Upper lobe of right lung (tissue), 1 donor: Measurements from ENCODE around the gene PXDC1. TPM values are rescaled to one million over a fixed set of nuclear protein-coding genes. Genes with fewer than 3 reads are reported as not detected.
A peak's percentile ranks its signal among the peaks of the same experiment; 100 is the strongest.

Experiments
- ATAC-seq: fragments of 200-7000 bp; cut with Tn5 transposase; one replicate; pipeline ENCODE4 v1.9.1; 2020; ENCODE audit warnings: mild to moderate bottlenecking, moderate library complexity
- DNase-seq: peaks from one replicate; pipeline ENCODE4 v3.0.0-alpha.2; 2020
- H3K27ac ChIP-seq: fragments of 200-600 bp; one replicate; pipeline ENCODE4 v1.8.0; 2022
- H3K27me3 ChIP-seq: fragments of 200-600 bp; one replicate; pipeline ENCODE4 v1.8.0; 2022; ENCODE audit warnings: mild to moderate bottlenecking
- H3K36me3 ChIP-seq: fragments of 200-600 bp; one replicate; pipeline ENCODE4 v1.8.0; 2022
- H3K4me1 ChIP-seq: fragments of 200-600 bp; one replicate; pipeline ENCODE4 v1.8.0; 2022
- H3K4me3 ChIP-seq: fragments of 200-600 bp; one replicate; pipeline ENCODE4 v1.8.0; 2022; ENCODE audit warnings: mild to moderate bottlenecking
- H3K9me3 ChIP-seq: fragments of 200-600 bp; one replicate; pipeline ENCODE4 v1.8.0; 2022
- intact Hi-C: fragments of 100-400 bp; cut with DNase I; formaldehyde crosslinking; loops from one replicate; pipeline ENCODE4 v1.11.0; 2022
- total RNA-seq: library from RNA; stranded (reverse); fragmentation: NEBNext Ultra II Directional; extraction: Animal tissue kit (Norgen Biotek cat#: 25700); gene quantifications from one replicate; pipeline ENCODE4 v1.2.1, GENCODE V29; 2021
- TF ChIP-seq, protein P1 (sequence below): fragments of 200-600 bp; IDR thresholded peaks from one replicate; pipeline ENCODE4 v1.8.0; 2022; ENCODE audit warnings: antibody characterized with exemption
- donor health status: DM: no; HTN: yes; CAD: no; lungs with severe emphysema.

The PXDC1 gene
- total RNA-seq, 1 donor from 2014 or later, result 70.8 TPM

DNA sequence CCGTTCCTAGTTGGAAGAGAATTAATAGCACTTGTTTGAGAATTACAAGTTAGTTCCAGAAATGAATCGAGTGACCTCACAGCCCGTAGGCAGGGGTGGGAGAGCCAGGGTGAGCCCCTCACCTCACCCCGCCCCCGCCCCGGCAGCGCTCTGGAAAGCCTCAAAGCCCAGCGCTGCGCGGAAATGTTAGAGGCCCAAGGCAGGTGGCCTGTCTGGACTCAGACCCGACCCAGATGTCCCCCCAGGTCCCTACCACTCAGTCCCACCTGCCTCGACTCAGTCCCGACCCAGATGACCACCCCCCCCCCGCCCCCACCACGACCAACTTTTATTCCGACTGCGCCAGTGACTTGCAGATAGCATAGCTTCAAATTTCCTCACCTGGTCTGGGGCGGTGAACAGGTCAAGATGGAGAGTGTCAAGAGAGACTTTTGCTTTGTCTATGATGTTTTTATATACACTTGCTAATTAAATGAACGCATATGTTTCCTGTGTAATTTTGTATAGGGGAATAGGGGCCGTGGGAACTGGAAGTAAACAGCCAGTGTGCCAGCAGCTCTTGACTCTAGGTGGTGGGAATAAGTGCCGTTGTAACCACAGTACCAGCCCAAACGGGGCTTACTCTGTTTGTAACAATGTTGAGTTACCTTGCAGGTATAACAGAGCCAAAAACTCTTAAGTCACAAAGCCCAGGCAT lies 1.2 kb upstream of the PXDC1 start:
- Histone ChIP-seq H3K4me3 (peak overlapping the region; percentile 81), H3K27ac (peak overlapping the region; percentile 98), H3K9me3 (no peaks in the 10 kb centered on the region), H3K4me1 (peaks cover 28% of the 10 kb centered on the region), H3K27me3 (no peaks in the 10 kb centered on the region), H3K36me3 (no peaks in the 10 kb centered on the region)
- no peak for ATAC-seq
- no peak for DNase-seq
- TF ChIP-seq, protein P1, sequence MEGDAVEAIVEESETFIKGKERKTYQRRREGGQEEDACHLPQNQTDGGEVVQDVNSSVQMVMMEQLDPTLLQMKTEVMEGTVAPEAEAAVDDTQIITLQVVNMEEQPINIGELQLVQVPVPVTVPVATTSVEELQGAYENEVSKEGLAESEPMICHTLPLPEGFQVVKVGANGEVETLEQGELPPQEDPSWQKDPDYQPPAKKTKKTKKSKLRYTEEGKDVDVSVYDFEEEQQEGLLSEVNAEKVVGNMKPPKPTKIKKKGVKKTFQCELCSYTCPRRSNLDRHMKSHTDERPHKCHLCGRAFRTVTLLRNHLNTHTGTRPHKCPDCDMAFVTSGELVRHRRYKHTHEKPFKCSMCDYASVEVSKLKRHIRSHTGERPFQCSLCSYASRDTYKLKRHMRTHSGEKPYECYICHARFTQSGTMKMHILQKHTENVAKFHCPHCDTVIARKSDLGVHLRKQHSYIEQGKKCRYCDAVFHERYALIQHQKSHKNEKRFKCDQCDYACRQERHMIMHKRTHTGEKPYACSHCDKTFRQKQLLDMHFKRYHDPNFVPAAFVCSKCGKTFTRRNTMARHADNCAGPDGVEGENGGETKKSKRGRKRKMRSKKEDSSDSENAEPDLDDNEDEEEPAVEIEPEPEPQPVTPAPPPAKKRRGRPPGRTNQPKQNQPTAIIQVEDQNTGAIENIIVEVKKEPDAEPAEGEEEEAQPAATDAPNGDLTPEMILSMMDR, result no peak
- intact Hi-C loops, result no loop called here

DNA sequence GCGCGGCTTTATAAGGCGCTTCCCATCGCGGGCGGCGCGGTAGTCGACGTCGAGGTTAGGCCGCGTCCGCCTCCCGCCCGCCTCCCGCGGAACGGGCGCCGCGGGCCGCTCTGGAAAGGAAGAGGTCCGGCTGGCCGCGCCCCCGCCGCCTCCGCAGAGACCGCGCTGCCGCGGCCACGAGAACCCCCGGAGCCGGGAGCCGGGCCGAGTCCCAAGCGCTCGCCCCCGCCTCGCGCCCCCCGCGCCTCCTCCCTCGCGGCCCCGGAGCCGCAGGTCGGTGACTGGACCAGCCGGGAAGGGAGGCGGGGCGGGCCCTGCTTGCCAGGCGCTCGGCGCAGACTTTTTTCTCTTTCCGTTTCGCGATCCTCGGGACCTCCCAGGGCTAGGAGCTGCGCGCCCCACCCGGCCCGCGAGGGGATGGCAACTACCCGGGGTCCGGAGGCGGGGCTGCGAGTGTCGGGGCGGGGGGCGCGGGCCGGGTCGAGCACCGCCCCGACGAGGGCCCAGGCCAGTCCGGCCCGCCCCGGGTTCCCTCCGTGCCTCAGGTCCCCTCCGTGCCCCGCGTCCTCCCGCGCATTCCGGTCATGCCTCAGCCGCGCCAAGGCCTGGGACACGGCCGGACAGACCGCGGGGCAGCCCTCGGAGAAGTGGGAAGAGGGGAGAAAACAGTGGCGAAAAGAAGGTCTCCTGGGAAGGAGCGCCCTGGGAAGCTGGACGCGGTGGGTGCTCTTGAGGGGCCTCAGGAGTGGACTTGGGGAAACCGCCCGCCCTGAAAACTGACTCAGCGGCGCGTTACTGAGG lies 417 bp upstream of the PXDC1 start:
- intact Hi-C loops, result no loop called here
- peak; percentile 84 for ATAC-seq
- Histone ChIP-seq H3K27ac (peak overlapping the region; percentile 98), H3K4me3 (peak overlapping the region; percentile 81), H3K9me3 (no peaks in the 10 kb centered on the region), H3K27me3 (no peaks in the 10 kb centered on the region), H3K36me3 (no peaks in the 10 kb centered on the region), H3K4me1 (peaks cover 36% of the 10 kb centered on the region)
- DNase-seq, result peak; percentile 95
- TF ChIP-seq, protein P1, result peak; percentile 56

DNA sequence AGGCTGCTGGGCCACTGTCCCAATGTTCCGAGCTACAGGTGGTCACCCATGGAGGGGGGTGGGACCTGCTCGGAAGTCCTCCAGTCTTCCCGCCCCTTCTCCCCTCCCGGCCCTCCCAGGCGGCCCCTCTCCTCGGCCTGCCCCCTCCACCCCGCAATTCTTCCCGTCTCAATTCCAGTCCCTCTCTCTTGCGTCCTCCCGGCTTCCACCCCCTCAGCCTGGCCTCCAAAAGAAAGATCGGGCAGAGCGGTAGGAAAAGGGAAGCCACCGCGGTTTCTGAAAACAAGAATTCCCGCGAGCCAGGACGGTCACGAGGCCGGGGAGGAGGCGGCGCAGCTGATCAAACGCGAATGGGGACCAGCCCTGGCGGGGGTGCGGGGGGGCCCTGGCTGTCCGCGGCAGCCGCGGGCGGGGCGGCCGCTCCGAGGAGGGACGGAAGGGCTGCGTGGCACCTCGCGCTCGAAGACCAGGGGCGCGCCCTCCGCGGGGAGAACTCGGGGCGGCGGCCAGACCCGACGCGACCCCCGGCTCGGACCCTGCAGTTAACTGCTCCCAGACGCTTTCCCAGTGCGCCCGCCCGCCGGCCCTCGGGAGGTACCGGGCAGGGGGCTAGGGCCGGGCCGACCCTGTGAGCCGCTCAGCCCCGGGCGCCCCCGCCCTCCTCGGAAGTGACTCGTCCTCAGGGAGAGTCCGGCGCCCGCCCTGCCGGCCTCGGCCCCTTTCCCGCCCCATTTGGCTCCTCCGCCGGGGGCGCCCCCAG lies 1.0 kb downstream of the PXDC1 start:
- Histone ChIP-seq H3K4me1 (peaks cover 42% of the 10 kb centered on the region), H3K27me3 (no peaks in the 10 kb centered on the region), H3K36me3 (no peaks in the 10 kb centered on the region), H3K4me3 (peak overlapping the region; percentile 81), H3K9me3 (no peaks in the 10 kb centered on the region), H3K27ac (peak overlapping the region; percentile 98)
- DNase-seq (peak; percentile 94), ATAC-seq (peak; percentile 77)
- intact Hi-C loops, result no loop called here
- TF ChIP-seq, protein P1, result no peak

DNA sequence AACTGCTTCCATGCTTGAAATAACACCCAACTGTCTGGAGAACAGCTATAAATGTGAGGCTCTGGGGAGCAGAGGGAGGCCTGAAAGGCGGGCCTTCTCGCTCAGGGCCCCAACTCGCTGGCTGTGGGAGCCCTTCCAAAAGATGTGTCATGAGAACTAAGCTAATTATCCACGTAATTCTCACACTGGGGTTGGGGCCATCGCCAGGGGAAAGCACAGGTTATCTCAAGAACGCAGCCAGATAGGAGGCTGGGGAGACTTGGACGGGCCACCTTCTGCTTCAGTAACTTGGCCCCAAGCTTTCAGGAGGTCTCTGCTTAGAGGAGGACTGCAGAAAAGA lies 1.6 kb downstream of the PXDC1 start:
- TF ChIP-seq, protein P1, result no peak
- DNase-seq, result no peak

DNA sequence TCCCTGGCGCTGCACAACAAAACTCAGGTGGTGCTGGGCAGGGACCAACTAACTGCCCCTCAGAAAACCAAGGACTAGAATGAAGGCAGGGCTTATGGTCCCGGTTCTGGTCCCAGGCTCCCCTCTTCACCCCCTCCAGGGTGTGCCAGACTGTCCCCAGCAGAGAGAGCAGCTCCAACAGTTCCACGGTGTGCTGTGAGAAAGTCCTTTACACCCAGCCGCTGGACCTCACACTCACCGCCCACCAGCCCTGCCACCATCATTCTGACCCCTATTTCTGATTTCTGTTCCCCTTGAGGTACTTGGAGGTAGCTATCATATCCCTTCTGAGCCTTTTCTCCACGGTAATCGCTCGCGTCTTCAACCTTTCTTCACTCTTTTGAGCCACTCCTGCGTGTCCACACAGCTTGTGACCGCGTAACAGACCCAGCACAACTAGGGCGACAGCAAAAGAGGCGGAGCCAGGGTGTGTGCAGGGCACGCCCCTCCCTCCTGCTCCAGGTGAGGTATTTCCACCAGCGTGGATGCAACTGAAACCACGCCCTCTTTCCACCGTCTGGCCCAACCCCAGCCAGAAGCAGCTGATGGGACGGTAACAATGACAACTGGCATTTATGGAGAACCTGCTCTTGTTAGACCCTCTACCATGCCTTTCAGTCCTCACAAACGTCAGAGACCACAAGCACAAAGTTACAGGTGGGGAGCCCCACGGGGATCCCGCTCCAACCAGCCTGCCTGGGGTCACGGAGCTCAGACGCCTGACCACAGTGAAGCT lies 2.3 kb downstream of the PXDC1 start:
- Histone ChIP-seq H3K4me3 (peak overlapping the region; percentile 81), H3K4me1 (peaks cover 54% of the 10 kb centered on the region), H3K27ac (peak overlapping the region; percentile 98), H3K36me3 (no peaks in the 10 kb centered on the region), H3K27me3 (no peaks in the 10 kb centered on the region), H3K9me3 (no peaks in the 10 kb centered on the region)
- intact Hi-C loops, result loop anchor here (10.0 kb wide), 3 partner anchors 96 to 236 kb away; partner anchors contain the start of gene FAM50B
- TF ChIP-seq, protein P1, result no peak
- DNase-seq (peak; percentile 78), ATAC-seq (peak; percentile 38)

More for the DNA sequence above, 1.6 kb downstream of the PXDC1 start:
- H3K36me3 ChIP-seq, result no peaks in the 10 kb centered on the region
- H3K9me3 ChIP-seq, result no peaks in the 10 kb centered on the region
- ATAC-seq, result no peak
- no peaks in the 10 kb centered on the region for H3K27me3 ChIP-seq
- intact Hi-C loops, result loop anchor here (10.0 kb wide), 3 partner anchors 95 to 235 kb away; partner anchors contain the start of gene FAM50B
- H3K27ac ChIP-seq, result peak overlapping the region; percentile 98
- peak overlapping the region; percentile 81 for H3K4me3 ChIP-seq
- peaks cover 47% of the 10 kb centered on the region for H3K4me1 ChIP-seq
